Activated CD4-positive, alpha-beta memory T cell treated with anti-CD3 and anti-CD28 coated beads for 36 hours (primary cell): ENCODE measurements around the gene SBNO2. TPM values are rescaled to one million over a fixed set of nuclear protein-coding genes. Genes with fewer than 3 reads are reported as not detected.

Source experiments
- CTCF ChIA-PET: fragments of 350-600 bp; sonication (Branson Sonifier 250); formaldehyde crosslinking; loops from one replicate; lab custom pipeline; 2021; ENCODE audit warnings: antibody characterized with exemption, inconsistent platforms; lab: Charles Lee
- POLR2A ChIA-PET: fragments of 350-600 bp; sonication (Branson Sonifier 250); formaldehyde crosslinking; loops from one replicate; lab custom pipeline; 2021; ENCODE audit warnings: antibody characterized with exemption; lab: Charles Lee
- DNase-seq: peaks from one replicate; pipeline ENCODE4 v3.0.0-alpha.2; 2020
- H3K27ac Mint-ChIP-seq: one replicate; pipeline ENCODE4 v1.8.0; 2021; ENCODE audit warnings: mixed read lengths
- H3K27me3 Mint-ChIP-seq: one replicate; pipeline ENCODE4 v1.8.0; 2021; ENCODE audit warnings: mixed read lengths
- H3K36me3 Mint-ChIP-seq: one replicate; pipeline ENCODE4 v1.8.0; 2021; ENCODE audit warnings: mixed read lengths
- H3K4me1 Mint-ChIP-seq: one replicate; pipeline ENCODE4 v1.8.0; 2021; ENCODE audit warnings: low read depth, mixed read lengths
- H3K4me3 Mint-ChIP-seq: one replicate; pipeline ENCODE4 v1.8.0; 2021; ENCODE audit warnings: mild to moderate bottlenecking, mixed read lengths
- H3K9me3 Mint-ChIP-seq: one replicate; pipeline ENCODE4 v1.8.0; 2021; ENCODE audit warnings: mixed read lengths
- intact Hi-C: fragments of 100-400 bp; cut with micrococcal nuclease; formaldehyde crosslinking; loops from one replicate; pipeline ENCODE4 v1.15.1; 2023
- total RNA-seq, 2 experiments: library from RNA; stranded (reverse); gene quantifications; one replicate each; pipeline ENCODE4 v1.2.3, GENCODE V29; 2021

Gene SBNO2
- total RNA-seq, 2 experiments from 2014 or later = 96.9 to 110 TPM

- no peak for DNase-seq
- ChIA-PET CTCF (no interaction called here), POLR2A (no interaction called here)
- Mint-ChIP-seq H3K4me1 (peaks cover 9% of the 10 kb centered on the region), H3K27me3 (no peaks in the 10 kb centered on the region), H3K27ac (no peak overlapping the region), H3K36me3 (no peaks in the 10 kb centered on the region), H3K4me3 (no peak overlapping the region), H3K9me3 (no peaks in the 10 kb centered on the region)
- intact Hi-C loops = no loop called here
Measured at GRCh38 chr19:1163934-1164683, 10.0 kb downstream of the SBNO2 start.

- H3K4me1 Mint-ChIP-seq = peaks cover 6% of the 10 kb centered on the region
- POLR2A ChIA-PET = no interaction called here
- no peaks in the 10 kb centered on the region for H3K27me3 Mint-ChIP-seq
- intact Hi-C loops = no loop called here
- no peaks in the 10 kb centered on the region for H3K36me3 Mint-ChIP-seq
- H3K4me3 Mint-ChIP-seq = no peak overlapping the region
- no peaks in the 10 kb centered on the region for H3K9me3 Mint-ChIP-seq
- no peak overlapping the region for H3K27ac Mint-ChIP-seq
- CTCF ChIA-PET = no interaction called here
- no peak for DNase-seq
Measured at GRCh38 chr19:1163283-1163933, 10.7 kb downstream of the SBNO2 start.

- intact Hi-C loops = no loop called here
- Mint-ChIP-seq H3K36me3 (no peaks in the 10 kb centered on the region), H3K27me3 (no peaks in the 10 kb centered on the region), H3K4me3 (no peak overlapping the region), H3K27ac (peak overlapping the region; percentile 30), H3K9me3 (no peaks in the 10 kb centered on the region), H3K4me1 (peaks cover 6% of the 10 kb centered on the region)
- ChIA-PET CTCF (no interaction called here), POLR2A (no interaction called here)
- no peak for DNase-seq
Measured at GRCh38 chr19:1162404-1163282, 11.4 kb downstream of the SBNO2 start.

GRCh38 chr19:1161716-1162115, 12.4 kb downstream of the SBNO2 start:
- intact Hi-C loops = no loop called here

GRCh38 chr19:1159864-1160595, 14.0 kb downstream of the SBNO2 start:
- H3K9me3 Mint-ChIP-seq = no peaks in the 10 kb centered on the region
- H3K4me3 Mint-ChIP-seq = no peak overlapping the region
- H3K4me1 Mint-ChIP-seq = peaks cover 6% of the 10 kb centered on the region
- ChIA-PET POLR2A (no interaction called here), CTCF (no interaction called here)
- no peak for DNase-seq
- H3K36me3 Mint-ChIP-seq = no peaks in the 10 kb centered on the region
- intact Hi-C loops = no loop called here
- H3K27ac Mint-ChIP-seq = no peak overlapping the region
- H3K27me3 Mint-ChIP-seq = no peaks in the 10 kb centered on the region

More at GRCh38 chr19:1161716-1162115, 12.4 kb downstream of the SBNO2 start:
- POLR2A ChIA-PET = no interaction called here
- H3K4me3 Mint-ChIP-seq = no peak overlapping the region
- H3K9me3 Mint-ChIP-seq = no peaks in the 10 kb centered on the region
- no peak overlapping the region for H3K27ac Mint-ChIP-seq
- no peak for DNase-seq
- CTCF ChIA-PET = no interaction called here
- H3K4me1 Mint-ChIP-seq = peaks cover 6% of the 10 kb centered on the region
- no peaks in the 10 kb centered on the region for H3K36me3 Mint-ChIP-seq
- no peaks in the 10 kb centered on the region for H3K27me3 Mint-ChIP-seq

- H3K36me3 Mint-ChIP-seq = no peaks in the 10 kb centered on the region
- no peak overlapping the region for H3K4me3 Mint-ChIP-seq
- peaks cover 6% of the 10 kb centered on the region for H3K4me1 Mint-ChIP-seq
- H3K27me3 Mint-ChIP-seq = no peaks in the 10 kb centered on the region
- H3K27ac Mint-ChIP-seq = no peak overlapping the region
- ChIA-PET CTCF (interaction anchor here (0.6 kb wide), 1 partner anchor 35 kb away, joined by 3 read pairs; no protein-coding TSS in a partner anchor), POLR2A (no interaction called here)
- H3K9me3 Mint-ChIP-seq = no peaks in the 10 kb centered on the region
- DNase-seq = no peak
- intact Hi-C loops = no loop called here
Measured at GRCh38 chr19:1158885-1159448, 15.1 kb downstream of the SBNO2 start.

- Mint-ChIP-seq H3K9me3 (no peaks in the 10 kb centered on the region), H3K27me3 (no peaks in the 10 kb centered on the region), H3K4me1 (peaks cover 6% of the 10 kb centered on the region), H3K36me3 (no peaks in the 10 kb centered on the region), H3K4me3 (no peak overlapping the region), H3K27ac (no peak overlapping the region)
- ChIA-PET CTCF (interaction anchor here (0.6 kb wide), 1 partner anchor 36 kb away, joined by 3 read pairs; no protein-coding TSS in a partner anchor), POLR2A (no interaction called here)
- DNase-seq = no peak
- intact Hi-C loops = no loop called here
Measured at GRCh38 chr19:1157931-1158884, 15.9 kb downstream of the SBNO2 start.

- Mint-ChIP-seq H3K27ac (no peak overlapping the region), H3K27me3 (no peaks in the 10 kb centered on the region), H3K9me3 (no peaks in the 10 kb centered on the region), H3K36me3 (no peaks in the 10 kb centered on the region), H3K4me1 (no peaks in the 10 kb centered on the region), H3K4me3 (no peak overlapping the region)
- no peak for DNase-seq
- intact Hi-C loops = no loop called here
- ChIA-PET POLR2A (no interaction called here), CTCF (no interaction called here)
Measured at GRCh38 chr19:1156830-1157615, 17.0 kb downstream of the SBNO2 start.

GRCh38 chr19:1156305-1156801, 17.7 kb downstream of the SBNO2 start:
- DNase-seq = no peak
- H3K27ac Mint-ChIP-seq = no peak overlapping the region
- H3K4me1 Mint-ChIP-seq = no peaks in the 10 kb centered on the region
- no peaks in the 10 kb centered on the region for H3K27me3 Mint-ChIP-seq
- no peaks in the 10 kb centered on the region for H3K9me3 Mint-ChIP-seq
- no peak overlapping the region for H3K4me3 Mint-ChIP-seq
- peaks cover 2% of the 10 kb centered on the region for H3K36me3 Mint-ChIP-seq
- POLR2A ChIA-PET = no interaction called here
- CTCF ChIA-PET = no interaction called here
- intact Hi-C loops = no loop called here
